IMR-90 (cell line): ENCODE results near the gene ANO10. TPM values are rescaled to one million over a fixed set of nuclear protein-coding genes. Genes with fewer than 3 reads are reported as not detected.

ENCODE experiments used
- ATAC-seq: fragments of 200-7000 bp; cut with Tn5 transposase; 2 replicates; pipeline ENCODE4 v1.9.1; 2020; ENCODE audit warnings: low read depth, mild to moderate bottlenecking, moderate library complexity
- BruUV-seq: library from RNA; stranded (reverse); fragments of 400-500 nt; replicated peaks from 2 replicates; lab custom pipeline; 2021; lab: Mats Ljungman, UMichigan
- CTCF ChIA-PET: fragments of 300-600 bp; formaldehyde crosslinking; extraction: SDS; loops from one replicate; lab custom pipeline; 2021; ENCODE audit warnings: antibody characterized with exemption; lab: Yijun Ruan, JAX
- POLR2A ChIA-PET: fragments of 300-600 bp; sonication (Branson Sonifier 250); formaldehyde crosslinking; loops from one replicate; lab custom pipeline; 2022; ENCODE audit warnings: antibody characterized with exemption; ENCODE audit not compliant: unreplicated experiment; lab: Charles Lee
- DNase-seq: peaks from one replicate; pipeline ENCODE4 v3.0.0; 2013
- H2AFZ ChIP-seq: replicated peaks from 2 replicates; pipeline ENCODE3; 2013; ENCODE audit warnings: low read length, mild to moderate bottlenecking; ENCODE audit not compliant: poor library complexity
- H2AK5ac ChIP-seq: 2 replicates; pipeline ENCODE4 v1.6.1; 2013; ENCODE audit warnings: low read depth, low read length, inconsistent platforms
- H2AK9ac ChIP-seq: replicated peaks from 2 replicates; pipeline ENCODE3; 2013; ENCODE audit warnings: mild to moderate bottlenecking, low read depth, low read length, moderate library complexity; ENCODE audit not compliant: poor library complexity
- H2BK120ac ChIP-seq: 2 replicates; pipeline ENCODE4 v1.6.1; 2013; ENCODE audit warnings: low read depth, low read length, inconsistent platforms
- H2BK15ac ChIP-seq: 3 replicates; pipeline ENCODE4 v1.6.1; 2013; ENCODE audit warnings: low read depth, low read length, inconsistent platforms
- H2BK20ac ChIP-seq: 2 replicates; pipeline ENCODE4 v1.6.1; 2013; ENCODE audit warnings: low read depth, mild to moderate bottlenecking, inconsistent platforms, low read length, moderate library complexity
- H2BK5ac ChIP-seq: 2 replicates; pipeline ENCODE4 v1.6.1; 2013; ENCODE audit warnings: mild to moderate bottlenecking, low read depth, low read length, inconsistent platforms; ENCODE audit not compliant: poor library complexity, severe bottlenecking
- H3K14ac ChIP-seq: replicated peaks from 2 replicates; pipeline ENCODE4 v1.6.1; 2013; ENCODE audit warnings: low read depth, low read length, inconsistent platforms
- H3K18ac ChIP-seq: 2 replicates; pipeline ENCODE4 v1.6.1; 2013; ENCODE audit warnings: low read depth, low read length, control low read depth
- H3K23ac ChIP-seq: 2 replicates; pipeline ENCODE4 v1.6.1; 2013; ENCODE audit warnings: low read depth, low read length, inconsistent platforms
- H3K27ac ChIP-seq: 2 replicates; pipeline ENCODE4 v1.5.1; 2013; ENCODE audit warnings: mild to moderate bottlenecking, control low read depth, low read length; ENCODE audit not compliant: insufficient read depth
- H3K27me3 ChIP-seq: 2 replicates; pipeline ENCODE4 v1.6.1; 2013; ENCODE audit warnings: low read length; ENCODE audit not compliant: control insufficient read depth, insufficient read depth
- H3K36me3 ChIP-seq: 2 replicates; pipeline ENCODE4 v1.6.1; 2013; ENCODE audit warnings: low read length, mixed read lengths; ENCODE audit not compliant: control insufficient read depth, insufficient read depth
- H3K4ac ChIP-seq: 2 replicates; pipeline ENCODE4 v1.6.1; 2013; ENCODE audit warnings: low read depth, low read length, inconsistent platforms
- H3K4me1 ChIP-seq: 2 replicates; pipeline ENCODE4 v1.6.1; 2013; ENCODE audit warnings: low read length, mixed read lengths; ENCODE audit not compliant: control insufficient read depth, insufficient read depth
- H3K4me2 ChIP-seq: 2 replicates; pipeline ENCODE4 v1.6.1; 2013; ENCODE audit warnings: low read depth, mild to moderate bottlenecking, control low read depth, low read length, moderate library complexity
- H3K4me3 ChIP-seq: 2 replicates; pipeline ENCODE4 v1.5.1; 2013; ENCODE audit warnings: low read depth, mild to moderate bottlenecking, control low read depth, low read length, moderate library complexity; ENCODE audit not compliant: insufficient read depth
- H3K56ac ChIP-seq: 2 replicates; pipeline ENCODE4 v1.6.1; 2013; ENCODE audit warnings: low read length, inconsistent platforms; ENCODE audit not compliant: insufficient read depth; ENCODE audit errors: extremely low read depth
- H3K79me1 ChIP-seq, 2 experiments: 2 replicates each; pipeline ENCODE4 v1.6.1; 2013; ENCODE audit warnings: low read length in 2 of 2, inconsistent platforms in 1 of 2, low read depth in 1 of 2
- H3K9ac ChIP-seq: 2 replicates; pipeline ENCODE4 v1.6.1; 2013; ENCODE audit warnings: low read depth, low read length, control low read depth
- H3K9me1 ChIP-seq: 2 replicates; pipeline ENCODE4 v1.6.1; 2013; ENCODE audit warnings: low read length, inconsistent platforms; ENCODE audit not compliant: insufficient read depth
- H3K9me3 ChIP-seq: 2 replicates; pipeline ENCODE4 v1.6.1; 2013; ENCODE audit warnings: low read length; ENCODE audit not compliant: control insufficient read depth, insufficient read depth
- H4K20me1 ChIP-seq: 2 replicates; pipeline ENCODE4 v1.6.1; 2013; ENCODE audit warnings: low read length, inconsistent platforms; ENCODE audit not compliant: insufficient read depth
- H4K5ac ChIP-seq: 2 replicates; pipeline ENCODE4 v1.6.1; 2013; ENCODE audit warnings: mild to moderate bottlenecking, low read depth, low read length, control low read depth
- H4K8ac ChIP-seq, 2 experiments: 2 replicates each; pipeline ENCODE4 v1.6.1; 2013; ENCODE audit warnings: low read depth in 2 of 2, low read length in 2 of 2, control low read depth in 1 of 2, inconsistent platforms in 1 of 2
- H4K91ac ChIP-seq: 2 replicates; pipeline ENCODE4 v1.6.1; 2013; ENCODE audit warnings: low read depth, low read length, inconsistent platforms; ENCODE audit not compliant: insufficient read depth
- BHLHE40 ChIP-seq: fragments of 150-350 bp; IDR thresholded peaks from 2 replicates; pipeline ENCODE4 v1.6.1; 2016; ENCODE audit warnings: mild to moderate bottlenecking, low read depth, low read length
- CEBPB ChIP-seq: IDR thresholded peaks from 2 replicates; pipeline ENCODE4 v1.6.1; 2012; ENCODE audit warnings: low read depth, low read length, improper control_type of control experiment
- MAFK ChIP-seq: IDR thresholded peaks from 2 replicates; pipeline ENCODE4 v1.6.1; 2012; ENCODE audit warnings: low read depth, low read length, improper control_type of control experiment
- dilution Hi-C: fragments of 300-500 bp; cut with HindIII; formaldehyde crosslinking; loops from one replicate; pipeline ENCODE4 v1.14.3; 2018; ENCODE audit warnings: low sequenced_read_pairs; ENCODE audit not compliant: unreplicated experiment
- in situ Hi-C: fragments of 300-500 bp; cut with MboI; formaldehyde crosslinking; loops from 3 replicates; pipeline ENCODE4 v1.14.3; 2019; ENCODE audit warnings: low sequenced_read_pairs, inconsistent platforms, mixed read lengths
- intact Hi-C: fragments of 100-400 bp; cut with micrococcal nuclease; formaldehyde crosslinking; loops from 2 replicates; pipeline ENCODE4 v1.10.0; 2022
- polyA plus RNA-seq, 3 experiments: library from polyadenylated mRNA; depleted of rRNA; stranded (reverse); fragments of >200 nt; gene quantifications; 2 replicates each; pipeline ENCODE4 v1.2.3, GENCODE V29; 2012; ENCODE audit warnings: low replicate concordance in 1 of 3
- total RNA-seq: library from RNA; depleted of rRNA; stranded (reverse); fragments of >200 nt; gene quantifications from 2 replicates; pipeline ENCODE4 v1.2.3, GENCODE V29; 2012

The ANO10 gene
- total and polyA plus RNA-seq, 2 of the 4 experiments (the other 2 are of a cell fraction), result 28.5 to 41.6 TPM

GRCh38 chr3:43629257-43629656, 7.4 kb upstream of the ANO10 start:
- no peaks in the 10 kb centered on the region for H3K36me3 ChIP-seq
- H3K9me3 ChIP-seq, result no peaks in the 10 kb centered on the region
- H2BK20ac ChIP-seq, result 0 out of 2 replicates have a peak overlapping the region, but pooled peaks have one; percentile 44
- H4K91ac ChIP-seq, result no peak overlapping the region
- dilution Hi-C loops (no loop called here), intact Hi-C loops (loop anchor here (10.0 kb wide), 3 partner anchors 126 to 404 kb away; no protein-coding TSS in a partner anchor), in situ Hi-C loops (no loop called here)
- no peak overlapping the region for H3K23ac ChIP-seq
- H3K9ac ChIP-seq, result no peak overlapping the region
- H2BK15ac ChIP-seq, result no peak overlapping the region
- no peak overlapping the region for H3K14ac ChIP-seq
- H2BK120ac ChIP-seq, result no peak overlapping the region
- DNase-seq, result peak; percentile 76
- no peak overlapping the region for H3K4me3 ChIP-seq
- H3K9me1 ChIP-seq, result no peaks in the 10 kb centered on the region
- H3K79me1 ChIP-seq, result no peaks in the 10 kb centered on the region
- ChIA-PET CTCF (no interaction called here), POLR2A (no interaction called here)
- peak overlapping the region; percentile 55; the same call in 1 of the 2 replicates for H3K4me2 ChIP-seq
- H2AFZ ChIP-seq, result no peak overlapping the region
- peak overlapping the region; percentile 70 for H2BK5ac ChIP-seq
- no peak overlapping the region; the same call in 1 of the 2 replicates for H3K4ac ChIP-seq
- H2AK9ac ChIP-seq, result no peak overlapping the region
- H3K18ac ChIP-seq, result no peak overlapping the region; the same call in 1 of the 2 replicates
- BruUV-seq, result no TSS peak
- H4K8ac ChIP-seq, result no peak overlapping the region; a peak in 1 of 4 replicates
- H2AK5ac ChIP-seq, result no peak overlapping the region
- no peaks in the 10 kb centered on the region for H4K20me1 ChIP-seq
- peaks cover 3% of the 10 kb centered on the region; the same call in 1 of the 2 replicates for H3K4me1 ChIP-seq
- H3K27ac ChIP-seq, result no peak overlapping the region
- peak; percentile 54 for ATAC-seq
- H3K27me3 ChIP-seq, result no peaks in the 10 kb centered on the region
- no peak overlapping the region for H3K56ac ChIP-seq
- H4K5ac ChIP-seq, result no peak overlapping the region
- TF ChIP-seq CEBPB (0 out of 2 replicates have a peak, but pooled peaks have one; percentile 14), BHLHE40 (no peak), MAFK (no peak)
